NCI-H128 (cell line): ENCODE measurements around the gene PEMT.

Experiments
- DNase-seq: peaks from one replicate; lab custom pipeline; 2025; ENCODE audit not compliant: unreplicated experiment; lab: John Stamatoyannopoulos, UW

The PEMT gene

DNA sequence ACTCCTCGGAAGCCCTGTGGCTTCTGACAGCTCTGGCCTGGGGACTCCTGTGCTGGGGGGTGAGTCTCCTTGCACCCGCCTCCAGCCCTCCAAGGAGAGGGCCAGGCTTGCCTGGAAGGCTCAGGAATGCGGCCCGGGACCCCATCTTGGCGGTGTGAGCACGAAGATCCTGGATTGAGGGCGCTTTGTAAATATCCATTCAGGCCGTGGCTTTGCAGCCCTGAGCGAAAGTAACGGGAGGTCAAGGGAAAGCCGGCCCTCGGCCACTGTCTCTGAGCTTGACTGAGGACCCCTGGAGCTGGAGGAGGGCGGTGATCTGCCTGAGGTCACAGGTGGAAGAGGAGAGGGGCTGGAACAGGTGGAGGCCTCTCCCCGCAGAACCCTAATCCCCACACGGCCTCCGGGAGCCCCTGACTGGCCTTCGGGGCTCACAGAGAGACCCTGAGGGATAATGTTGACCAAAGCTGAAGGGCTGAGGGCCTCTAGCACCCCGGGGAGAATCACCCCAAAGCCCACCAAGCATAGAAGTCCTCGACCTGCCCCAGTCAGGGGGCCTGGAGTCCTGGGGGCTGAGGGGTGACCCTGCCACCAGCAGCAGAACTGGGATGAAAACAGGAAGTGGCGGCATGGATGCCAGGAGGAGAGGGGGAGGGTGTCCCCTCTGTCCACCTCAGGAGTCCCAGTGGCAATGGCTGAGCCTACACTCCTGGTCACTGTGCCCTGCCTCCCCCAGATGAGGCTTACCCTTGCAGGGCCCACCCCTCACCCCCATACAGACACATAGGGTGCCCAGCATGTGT is 87.0 kb downstream of the PEMT start:
- no peak for DNase-seq

DNA sequence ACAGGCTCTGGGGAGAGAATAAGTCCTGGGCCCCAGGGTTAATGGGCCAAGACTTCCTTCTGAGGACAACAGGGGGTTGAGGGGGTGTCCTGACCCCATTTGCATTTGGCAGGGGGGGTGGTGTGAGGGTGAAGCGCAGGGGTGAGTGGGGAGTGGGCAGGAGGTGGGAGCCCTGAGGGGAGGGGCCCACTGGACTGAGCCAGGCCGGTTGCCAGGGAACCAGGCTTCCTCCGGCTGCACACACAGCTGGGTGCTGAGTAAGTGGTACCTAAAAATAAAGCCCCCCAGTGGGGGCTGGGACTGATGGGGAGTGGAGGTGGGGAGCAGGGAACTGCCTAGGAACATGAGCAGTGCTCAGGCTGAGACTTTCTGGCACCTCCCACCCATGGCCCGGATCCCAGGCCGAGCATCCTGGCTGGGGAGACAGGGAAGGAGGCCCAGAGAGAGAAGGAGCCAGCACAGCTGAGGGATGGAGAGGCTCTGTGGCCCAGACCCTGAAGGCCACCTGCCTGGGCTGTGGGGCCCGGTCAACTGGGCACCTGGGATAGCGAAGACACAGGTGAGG is 87.9 kb downstream of the PEMT start:
- DNase-seq = peak; percentile 25

DNA sequence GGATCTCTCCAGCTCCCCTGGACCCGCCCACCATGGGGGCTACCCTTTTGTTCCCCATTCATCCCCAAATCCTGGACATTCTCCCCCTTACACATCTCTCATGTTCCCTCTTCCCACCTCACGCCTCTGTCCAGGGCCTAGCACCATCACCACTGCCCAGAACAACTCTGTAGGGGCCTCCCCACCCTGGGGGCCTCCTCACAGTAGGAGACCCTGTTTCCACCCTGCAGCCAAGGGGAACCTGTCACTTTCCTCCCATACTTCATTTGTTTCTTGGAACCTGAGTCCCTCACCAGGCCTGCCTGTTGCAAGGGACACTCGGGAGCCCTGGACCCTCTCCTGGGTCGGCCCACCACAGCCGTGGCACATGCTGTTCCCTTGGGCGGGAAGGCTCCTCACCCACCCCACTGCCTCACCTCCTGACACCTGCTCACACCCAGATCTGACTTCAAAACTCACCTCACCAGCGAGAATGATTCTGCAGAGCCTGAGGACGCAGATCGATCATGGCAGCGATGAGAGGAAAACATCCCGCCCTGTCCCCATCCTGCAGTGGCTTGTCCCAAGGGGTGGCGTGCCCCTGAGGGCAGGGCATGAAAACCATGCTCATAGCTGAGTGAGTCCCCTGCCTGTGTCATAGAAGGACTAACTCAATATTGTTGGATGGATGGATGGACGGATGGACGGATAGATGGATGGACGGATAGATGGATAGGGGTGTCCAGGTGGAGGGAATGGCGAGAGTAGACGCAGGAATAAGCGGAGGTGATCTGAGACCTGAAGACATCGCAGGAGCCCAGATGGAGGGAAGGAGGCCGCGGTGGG is 88.6 kb downstream of the PEMT start:
- DNase-seq = no peak

DNA sequence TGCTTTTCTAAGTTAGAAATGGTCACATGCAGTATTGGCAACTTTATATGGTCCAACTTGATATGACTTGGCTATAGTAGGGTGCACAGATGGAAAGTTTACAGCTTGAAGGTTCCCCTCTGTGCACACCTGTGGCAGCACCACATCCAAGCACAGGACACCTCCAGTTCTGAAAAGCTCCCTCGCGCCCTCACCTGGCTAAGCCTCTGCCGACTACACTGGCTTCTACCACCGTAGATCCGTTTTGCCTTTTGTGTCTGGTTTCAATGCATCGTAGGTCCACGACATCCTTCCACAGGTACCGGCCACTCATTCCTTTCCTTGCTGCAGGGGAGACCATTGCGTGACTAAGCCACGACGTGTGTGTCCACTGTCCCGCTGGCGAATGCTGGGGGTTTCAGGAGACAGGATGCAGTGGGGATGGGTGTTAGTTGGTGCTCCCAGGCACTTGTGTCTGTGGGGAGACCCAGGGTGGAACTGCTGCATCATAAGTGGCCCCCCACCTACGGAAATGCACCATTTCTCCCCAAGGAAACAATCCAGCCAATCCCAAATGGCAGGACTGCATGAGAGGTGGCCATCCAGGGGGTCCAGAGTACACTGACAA is 90.4 kb downstream of the PEMT start:
- no peak for DNase-seq

DNA sequence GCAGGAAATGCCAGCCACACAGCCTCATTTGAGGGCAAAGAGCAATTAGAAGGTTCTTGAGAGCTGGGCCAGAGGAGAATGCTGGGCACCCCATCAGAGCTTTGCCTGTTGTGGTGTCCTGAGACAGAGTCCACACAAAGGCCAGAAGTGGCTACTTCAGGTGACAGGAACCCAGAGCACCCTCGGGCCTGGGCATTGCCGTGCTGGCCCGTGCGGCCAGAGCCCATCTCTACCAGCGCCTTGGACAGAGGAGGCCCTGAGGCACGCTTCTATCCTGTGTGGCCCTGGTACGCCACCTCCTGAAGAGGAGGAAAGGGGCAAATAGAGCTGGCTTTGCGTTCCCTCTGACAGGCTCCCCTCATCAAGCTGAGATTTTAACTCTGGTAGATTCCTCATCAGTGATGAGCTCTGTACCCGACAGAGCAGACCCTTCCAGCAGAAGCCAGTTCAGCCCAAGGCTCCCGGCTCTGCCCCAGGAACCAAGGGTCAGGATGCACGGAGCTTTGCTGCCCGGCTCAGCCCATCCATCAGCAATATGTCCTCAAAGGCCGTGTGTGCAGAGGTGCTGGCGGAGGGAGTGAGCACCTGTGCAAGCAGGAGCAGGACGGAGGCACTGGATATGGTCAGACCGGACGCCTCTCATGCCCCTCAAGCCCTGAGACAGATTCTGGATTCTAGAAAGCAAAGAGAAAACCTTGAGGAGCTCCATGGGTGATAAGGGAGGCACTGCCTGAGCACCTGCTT is 91.9 kb downstream of the PEMT start:
- no peak for DNase-seq

DNA sequence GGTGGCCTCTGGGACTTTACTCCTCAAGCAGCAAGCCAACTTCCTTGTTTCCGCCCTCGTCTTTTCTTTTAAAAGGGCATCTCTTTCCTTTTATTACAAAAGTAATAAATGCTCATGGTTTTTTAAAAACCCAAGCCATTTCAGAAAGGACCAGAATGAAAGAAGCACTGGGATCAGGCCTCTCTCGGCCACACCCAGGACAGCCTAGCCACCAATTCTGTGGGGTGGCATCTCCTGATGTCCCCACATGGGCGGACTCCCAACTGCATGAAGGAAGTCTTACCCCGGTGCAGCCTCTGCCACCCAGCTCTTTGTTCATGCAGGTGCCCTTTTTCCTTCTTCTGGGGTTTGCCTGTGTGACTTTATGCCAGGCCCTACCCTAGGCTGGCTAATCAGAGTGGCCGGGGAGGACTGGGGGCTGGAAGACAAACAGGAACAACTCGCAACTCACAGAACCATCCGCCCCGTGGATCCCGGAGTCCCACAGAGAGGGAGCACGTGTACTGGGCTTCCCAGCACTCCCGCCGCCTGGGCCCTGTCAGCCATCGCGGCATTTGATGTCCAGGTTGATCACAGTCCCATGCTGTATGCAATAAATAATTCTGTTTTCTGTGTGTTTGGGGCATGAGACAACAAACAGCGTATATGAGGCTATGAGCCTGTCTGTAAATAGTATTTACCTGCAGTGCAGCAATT is 92.8 kb downstream of the PEMT start:
- DNase-seq = no peak

DNA sequence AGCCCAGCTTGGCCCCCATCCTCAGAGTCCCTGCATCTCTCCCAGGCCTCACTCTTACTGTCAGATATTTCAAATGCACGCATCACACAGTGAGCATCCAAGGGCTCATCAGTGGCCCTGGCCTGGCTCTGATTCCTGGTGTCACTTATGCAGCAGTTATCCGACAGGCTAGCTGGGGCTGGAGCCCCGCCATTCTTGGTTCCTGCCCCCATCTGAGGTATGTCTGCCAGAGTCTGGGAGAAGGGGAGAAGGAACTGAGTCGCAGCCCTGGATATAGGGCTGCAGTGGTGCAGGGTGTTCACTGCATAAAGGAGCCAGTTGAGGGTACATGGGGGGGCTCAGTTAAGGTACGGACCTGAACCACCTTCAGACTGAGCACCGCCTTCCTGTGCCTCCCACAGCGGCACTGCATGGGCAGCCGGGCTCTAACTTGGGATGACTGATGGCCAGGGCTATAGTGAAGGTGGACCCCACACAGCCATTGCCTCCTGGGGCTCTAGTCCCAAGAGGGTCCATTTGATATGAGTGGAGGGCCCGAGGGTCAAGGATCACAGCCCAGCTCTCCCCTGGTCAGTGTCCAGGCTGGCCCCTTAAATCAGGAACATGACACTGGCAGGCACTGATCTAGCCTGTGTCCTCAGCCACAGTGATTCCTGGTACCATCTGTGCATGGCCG is 93.5 kb downstream of the PEMT start:
- DNase-seq = no peak

DNA sequence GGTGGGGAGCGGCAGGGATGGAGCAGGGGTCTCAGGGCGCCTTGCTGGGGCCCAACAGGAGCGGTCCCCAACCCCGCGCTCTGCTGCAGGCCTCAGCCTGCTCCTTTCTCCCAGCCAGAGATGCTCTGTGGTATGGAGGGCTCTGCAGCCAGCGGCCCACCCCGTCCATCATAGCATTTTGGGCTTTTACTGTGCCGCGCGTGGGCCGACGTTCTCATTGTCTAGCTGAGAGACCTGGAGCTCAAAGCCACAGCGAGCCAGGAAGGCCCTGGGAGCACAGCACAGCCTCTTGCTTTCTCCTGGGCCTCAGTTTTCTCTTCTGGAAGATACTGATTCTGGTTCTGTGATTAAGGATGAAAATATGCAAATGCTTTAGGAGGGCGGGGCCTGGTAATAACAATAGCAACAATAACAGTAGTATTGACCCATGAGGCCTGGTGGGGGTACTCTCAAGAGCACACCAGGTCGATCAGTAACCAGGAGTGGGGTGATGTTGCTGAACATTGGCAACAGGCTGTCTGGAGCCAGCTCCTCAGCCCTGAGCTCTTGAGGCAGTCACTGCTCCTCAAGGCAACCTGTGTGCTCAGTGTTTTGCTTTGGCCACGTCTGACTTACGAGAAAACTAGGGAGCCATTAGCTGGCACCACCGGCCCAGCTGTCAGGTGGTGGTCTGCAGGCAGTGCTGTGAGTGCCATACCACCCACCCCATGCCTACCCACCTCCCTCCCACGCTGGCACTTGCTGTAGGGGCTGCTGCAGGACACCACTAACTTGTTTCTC is 94.3 kb downstream of the PEMT start:
- no peak for DNase-seq

DNA sequence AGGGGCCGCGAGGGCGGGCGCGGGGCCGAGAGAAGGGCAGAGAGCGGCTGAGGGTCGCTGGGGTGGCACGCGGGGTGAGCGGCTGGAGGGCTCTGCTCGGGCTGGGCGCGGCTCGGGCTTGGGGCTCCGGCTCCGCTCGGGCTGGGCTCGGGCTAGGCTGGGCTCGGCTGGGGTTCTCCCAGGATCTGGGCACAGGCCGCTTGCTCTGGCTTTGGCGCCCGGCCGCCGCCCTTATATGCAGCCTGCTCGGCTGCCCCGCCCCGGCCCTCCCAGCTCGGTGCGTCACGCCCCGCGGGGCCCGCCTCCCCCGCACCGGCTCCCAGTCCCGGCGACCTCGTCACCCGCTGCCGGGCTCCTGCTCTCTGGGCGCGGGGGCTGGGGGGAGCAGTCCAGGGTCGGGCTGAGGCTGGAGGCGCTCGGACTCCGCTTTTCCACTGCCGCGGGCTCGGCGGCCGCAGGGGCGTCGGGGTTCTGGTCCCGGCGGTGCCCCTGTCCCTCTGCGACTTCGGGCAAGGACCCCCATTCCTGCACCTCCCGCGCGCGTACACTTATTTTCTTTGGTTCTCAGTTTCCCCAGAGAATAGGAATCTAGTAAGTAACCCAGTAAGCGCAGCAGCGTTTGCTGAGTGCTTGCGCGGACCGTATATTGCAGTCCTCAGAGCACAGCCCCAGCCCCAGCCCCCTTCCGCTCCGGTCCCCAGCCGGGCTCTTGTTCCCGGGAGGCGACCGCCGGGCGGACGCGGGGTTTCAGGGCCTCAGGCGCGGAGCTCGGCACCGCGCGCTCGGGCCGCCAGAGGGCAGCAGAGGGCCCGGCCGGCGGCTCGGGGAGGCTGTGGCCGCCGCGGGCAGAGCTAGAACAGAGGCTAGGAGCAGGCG is 95.1 kb downstream of the PEMT start, which contains the start of gene RASD1:
Gene RASD1, minus strand, starts transcription at position 207 of the 876 bp plus-strand sequence. CDS start 214 bp downstream, outside the sequence.
- DNase-seq = peak; percentile 60

DNA sequence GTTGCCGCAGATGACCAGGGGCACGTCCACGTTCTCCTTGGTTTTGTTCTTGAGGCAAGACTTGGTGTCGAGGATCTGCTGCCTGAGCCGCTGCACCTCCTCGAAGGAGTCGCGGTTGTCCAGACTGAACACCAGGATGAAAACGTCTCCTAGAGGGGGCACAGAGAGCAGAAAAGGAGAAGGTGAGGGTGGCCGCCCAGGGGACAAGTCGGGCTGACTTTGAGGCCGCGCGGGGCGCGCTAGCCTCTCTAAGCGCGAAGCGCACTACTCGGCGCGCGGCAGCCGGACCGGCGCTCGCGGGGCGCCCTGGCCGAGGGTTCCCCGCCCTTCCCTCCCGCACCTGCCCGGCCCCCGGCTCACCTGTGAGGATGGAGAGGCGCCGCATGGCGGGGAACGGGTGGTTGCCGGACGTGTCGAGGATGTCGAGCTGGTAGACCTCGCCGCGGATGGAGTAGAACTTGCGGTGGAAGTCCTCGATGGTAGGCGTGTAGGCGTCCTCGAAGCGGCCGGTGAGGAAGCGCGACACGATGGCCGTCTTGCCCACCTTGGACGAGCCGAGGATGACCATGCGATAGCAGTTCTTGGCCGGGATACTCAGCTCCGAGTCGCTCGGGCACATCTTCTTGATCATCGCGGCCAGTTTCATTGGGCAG is 95.8 kb downstream of the PEMT start:
- no peak for DNase-seq

DNA sequence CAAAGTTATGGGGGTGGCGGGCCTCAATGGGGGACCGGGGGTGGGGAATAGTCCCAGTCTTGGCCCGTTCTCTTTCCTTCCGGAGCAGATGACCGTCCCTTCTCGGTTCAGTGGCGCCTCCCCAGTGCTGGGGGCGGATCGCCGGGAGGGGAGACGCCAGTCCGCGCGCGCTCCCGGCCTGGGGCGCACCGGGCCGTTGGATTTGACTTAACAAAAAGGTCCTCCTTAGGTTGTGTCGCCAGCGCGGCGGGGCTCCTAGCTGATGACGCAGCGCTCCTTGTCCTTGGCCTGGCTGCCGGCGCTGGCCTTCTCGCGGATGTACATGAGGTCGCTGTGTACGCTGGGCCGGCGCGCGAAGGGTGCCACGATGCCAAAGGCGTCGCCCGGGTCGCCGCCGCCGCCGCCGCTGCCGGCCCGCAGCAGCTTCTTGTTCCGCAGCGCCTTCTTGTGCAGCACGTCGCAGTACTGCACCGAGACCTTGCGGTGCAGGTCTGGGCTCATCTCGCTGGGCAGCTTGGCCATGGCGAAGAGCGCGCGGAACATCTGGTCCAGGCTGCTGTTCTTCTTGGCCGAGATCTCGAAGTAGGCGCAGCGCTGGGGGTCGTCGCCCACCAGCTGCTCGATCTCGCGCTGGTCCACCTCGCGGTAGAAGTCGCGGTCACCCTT is 96.5 kb downstream of the PEMT start:
- no peak for DNase-seq

DNA sequence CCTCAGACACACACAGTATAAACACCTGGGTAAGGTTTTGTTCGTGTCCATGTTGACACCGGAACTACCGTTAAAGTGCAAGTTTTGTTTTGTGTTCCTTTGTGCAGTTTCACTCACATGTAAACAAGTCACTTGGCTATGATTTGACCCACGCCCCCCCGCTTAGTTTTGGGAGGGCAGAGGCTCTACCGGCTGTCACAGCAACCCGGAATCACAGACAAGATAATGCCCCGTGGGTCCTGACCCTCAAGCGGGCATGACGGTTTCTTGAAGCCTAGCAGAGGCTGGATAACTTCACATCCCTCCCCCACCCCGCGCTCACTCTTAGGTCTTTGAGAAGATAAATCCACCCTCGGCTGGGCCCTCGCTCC is 97.0 kb downstream of the PEMT start:
- DNase-seq = no peak

DNA sequence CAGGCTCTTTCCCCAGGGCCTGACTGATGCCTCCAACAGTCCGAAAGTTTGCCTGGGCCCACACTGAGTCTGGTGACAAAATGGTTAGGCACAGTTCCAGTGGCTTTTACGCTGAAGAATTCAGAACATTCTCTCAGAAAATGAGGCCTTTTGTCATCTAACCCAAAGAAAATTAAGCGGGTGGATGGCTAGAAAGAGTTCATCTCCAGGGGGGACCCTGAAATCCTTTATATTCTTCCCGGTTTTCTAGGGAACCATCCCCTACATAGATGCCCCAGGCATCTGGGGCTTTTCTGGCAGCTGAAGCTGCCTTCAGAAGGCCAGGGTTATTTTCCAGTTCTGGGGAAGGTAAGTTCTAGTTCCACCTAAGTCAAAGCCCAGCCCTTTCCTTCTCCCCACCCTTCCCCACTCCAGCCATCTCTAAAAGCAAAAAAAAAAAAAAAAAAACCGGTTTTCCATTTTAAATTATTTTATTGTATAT is 97.5 kb downstream of the PEMT start:
- no peak for DNase-seq

DNA sequence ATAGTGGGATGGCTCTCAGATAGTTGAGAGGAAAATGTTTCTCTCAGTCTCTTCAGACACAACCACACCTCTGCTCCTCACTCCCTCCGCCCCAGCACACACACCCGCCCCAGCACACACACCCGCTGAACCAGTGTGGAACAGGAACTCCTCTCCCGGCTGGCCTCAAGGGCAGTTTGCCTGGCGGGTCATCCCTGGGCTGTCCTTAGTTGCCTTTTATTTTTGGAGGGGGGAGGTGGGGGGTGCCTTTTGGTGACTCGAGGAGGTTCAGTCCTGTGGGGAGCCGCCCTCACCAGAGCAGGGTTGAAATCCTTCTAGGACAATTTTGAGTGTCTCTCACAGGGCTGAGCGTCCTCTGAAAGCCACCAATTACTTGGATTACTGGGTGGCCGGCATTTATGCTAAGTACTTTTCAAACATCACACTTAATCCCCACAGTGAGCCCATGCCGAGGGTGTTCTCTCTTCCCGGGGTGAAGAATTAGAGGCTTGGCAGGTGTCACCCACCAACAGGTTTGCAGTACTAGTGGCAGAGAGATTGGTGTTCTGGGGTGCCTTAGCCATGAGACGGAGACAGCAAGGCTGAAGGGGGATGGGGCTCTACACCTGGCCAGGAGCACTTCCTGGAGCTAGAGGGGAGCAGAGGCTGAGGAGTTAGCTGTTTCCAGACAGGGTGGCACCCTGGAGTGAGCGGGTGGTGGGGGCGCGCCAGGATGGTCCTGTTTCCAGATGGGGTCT is 98.1 kb downstream of the PEMT start:
- no peak for DNase-seq

DNA sequence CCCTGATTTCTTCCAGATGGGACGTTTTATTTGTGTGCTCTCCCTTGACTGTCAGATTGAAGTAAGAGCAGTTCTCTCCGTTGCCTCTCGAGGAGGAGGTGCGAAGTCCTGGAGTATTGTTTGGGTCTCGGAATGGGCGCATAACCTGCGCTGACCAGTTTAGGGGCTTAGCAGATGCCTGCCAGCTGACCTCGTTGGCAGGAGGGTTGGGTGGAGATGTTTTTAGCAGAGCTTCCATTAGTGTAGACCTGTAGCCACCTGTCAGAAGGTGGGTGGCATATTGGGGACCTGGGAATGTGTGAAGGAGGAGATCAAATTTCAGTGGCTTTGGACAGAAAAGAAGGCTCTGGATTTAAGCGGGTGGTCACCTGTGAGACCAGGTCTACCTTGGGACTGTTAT is 98.9 kb downstream of the PEMT start:
- no peak for DNase-seq

DNA sequence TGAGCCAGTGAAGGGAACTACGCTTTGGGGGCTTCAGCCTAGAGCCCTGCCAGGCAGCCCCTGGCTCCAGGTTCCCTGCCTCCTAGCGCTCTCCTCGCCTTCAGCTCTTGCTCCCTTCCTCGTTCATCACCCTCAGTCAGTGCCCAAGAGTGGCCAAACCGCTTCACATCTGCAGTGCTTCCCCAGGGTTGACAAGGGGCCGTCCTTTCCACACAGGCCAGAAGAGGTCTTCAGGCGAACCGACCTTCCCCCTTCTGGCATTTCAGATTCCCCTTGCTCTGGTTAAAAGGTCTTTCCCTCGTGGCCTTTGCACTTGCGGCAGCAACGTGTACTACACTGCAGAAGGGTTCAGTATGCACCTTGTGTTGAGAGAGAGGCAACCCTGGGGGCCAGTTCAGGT is 99.4 kb downstream of the PEMT start:
- no peak for DNase-seq
